H1 (cell line): Measurements from ENCODE around the gene PCDHB3. TPM values are rescaled to one million over a fixed set of nuclear protein-coding genes. Genes with fewer than 3 reads are reported as not detected.

Source experiments
- CTCF ChIA-PET: fragments of 300-600 bp; sonication (Branson Sonifier 250); formaldehyde crosslinking; loops from one replicate; lab custom pipeline; 2021; ENCODE audit not compliant: partially characterized antibody; lab: Charles Lee
- POLR2A ChIA-PET: fragments of 300-600 bp; sonication (Branson Sonifier 250); formaldehyde crosslinking; loops from one replicate; lab custom pipeline; 2021; ENCODE audit warnings: inconsistent platforms; ENCODE audit not compliant: partially characterized antibody; lab: Charles Lee
- DNase-seq, 2 experiments: peaks; one replicate each; pipeline versions ENCODE4 v3.0.0 to v3.0.0-alpha.2; 2010 to 2022; ENCODE audit warnings: low spot score in 2 of 2, low read depth in 1 of 2, mixed read lengths in 1 of 2
- FAIRE-seq: peaks from 2 replicates; lab custom pipeline; 2011; peaks lifted over from hg19 to GRCh38; lab: Jason Lieb, UNC
- H2AFZ ChIP-seq: 2 replicates; pipeline ENCODE4 v1.8.1; 2012; ENCODE audit warnings: low read length, inconsistent platforms
- H2AK5ac ChIP-seq: 2 replicates; pipeline ENCODE4 v1.6.1; 2013; ENCODE audit warnings: low read depth, low read length
- H2BK120ac ChIP-seq: replicated peaks from 2 replicates; pipeline ENCODE3; 2013; ENCODE audit warnings: low read depth, low read length, inconsistent platforms
- H2BK12ac ChIP-seq: 2 replicates; pipeline ENCODE4 v1.6.1; 2013; ENCODE audit warnings: low read depth, low read length
- H2BK15ac ChIP-seq: 2 replicates; pipeline ENCODE4 v1.6.1; 2013; ENCODE audit warnings: low read length
- H2BK20ac ChIP-seq: 2 replicates; pipeline ENCODE4 v1.6.1; 2013; ENCODE audit warnings: low read length
- H2BK5ac ChIP-seq: 2 replicates; pipeline ENCODE4 v1.6.1; 2013; ENCODE audit warnings: low read depth, low read length
- H3K14ac ChIP-seq: 2 replicates; pipeline ENCODE4 v1.6.1; 2013; ENCODE audit warnings: inconsistent platforms; ENCODE audit not compliant: insufficient read length
- H3K18ac ChIP-seq: 2 replicates; pipeline ENCODE4 v1.6.1; 2013; ENCODE audit warnings: low read length; ENCODE audit errors: extremely low read depth
- H3K23ac ChIP-seq: 2 replicates; pipeline ENCODE4 v1.6.1; 2013; ENCODE audit warnings: inconsistent platforms; ENCODE audit not compliant: insufficient read length
- H3K23me2 ChIP-seq: 2 replicates; pipeline ENCODE4 v1.6.1; 2013; ENCODE audit warnings: low read depth, low read length
- H3K27ac ChIP-seq: 2 replicates; pipeline ENCODE4 v1.6.1; 2011; ENCODE audit warnings: low read depth, low read length, inconsistent platforms
- H3K27me3 ChIP-seq, 4 experiments: replicated peaks in 1 of 4; 1 replicate in 1 of 4; 2 replicates in 3 of 4; pipeline versions ENCODE4 v1.6.1 to v1.8.1; 2011 to 2013; ENCODE audit warnings: low read length in 3 of 4, mild to moderate bottlenecking in 3 of 4, inconsistent platforms in 2 of 4, mixed read lengths in 2 of 4, moderate library complexity in 1 of 4; ENCODE audit not compliant: control insufficient read depth in 3 of 4, insufficient read depth in 3 of 4; ENCODE audit errors: extremely low read depth in 1 of 4
- H3K36me3 ChIP-seq, 4 experiments: 2 replicates each; pipeline versions ENCODE4 v1.6.1 to v1.8.1; 2011 to 2013; ENCODE audit warnings: mild to moderate bottlenecking in 4 of 4, low read length in 3 of 4, moderate library complexity in 2 of 4, control low read depth in 1 of 4, inconsistent platforms in 1 of 4; ENCODE audit not compliant: insufficient read depth in 4 of 4, control insufficient read depth in 2 of 4
- H3K4ac ChIP-seq: replicated peaks from 2 replicates; pipeline ENCODE3; 2013; ENCODE audit warnings: low read length, low read depth, mixed read lengths, inconsistent platforms; ENCODE audit not compliant: insufficient read length
- H3K4me1 ChIP-seq, 4 experiments: replicated peaks in 1 of 4; 1 replicate in 1 of 4; 2 replicates in 3 of 4; pipeline versions ENCODE4 v1.6.1 to v1.8.1; 2011 to 2013; ENCODE audit warnings: low read length in 3 of 4, inconsistent platforms in 2 of 4, mixed read lengths in 1 of 4; ENCODE audit not compliant: insufficient read depth in 4 of 4, control insufficient read depth in 3 of 4
- H3K4me2 ChIP-seq, 2 experiments: 2 replicates each; pipeline versions ENCODE4 v1.6.1 to v1.8.1; 2011 to 2013; ENCODE audit warnings: low read depth in 2 of 2, low read length in 2 of 2, control low read depth in 1 of 2, inconsistent platforms in 1 of 2, mild to moderate bottlenecking in 1 of 2; ENCODE audit not compliant: insufficient read depth in 1 of 2
- H3K4me3 ChIP-seq, 4 experiments: fragments of 200-600, 300-600 bp in 1 of 4; sonication (generic), shearing (Covaris generic), sonication (Bioruptor Twin) in 1 of 4; 2 replicates each; pipeline versions ENCODE4 v1.5.1 to v1.8.1; 2011 to 2016; ENCODE audit warnings: low read length in 4 of 4, low read depth in 3 of 4, control low read depth in 2 of 4, inconsistent platforms in 2 of 4, mild to moderate bottlenecking in 2 of 4, mixed read lengths in 1 of 4, moderate library complexity in 1 of 4; ENCODE audit not compliant: insufficient read depth in 2 of 4; ENCODE audit errors: extremely low read depth in 1 of 4
- H3K56ac ChIP-seq: replicated peaks from 2 replicates; pipeline ENCODE3; 2013; ENCODE audit warnings: low read depth, mild to moderate bottlenecking, mixed read lengths, low read length, inconsistent platforms; ENCODE audit not compliant: insufficient read length
- H3K79me1 ChIP-seq: 2 replicates; pipeline ENCODE4 v1.6.1; 2013; ENCODE audit warnings: low read depth, low read length, control low read depth
- H3K79me2 ChIP-seq, 2 experiments: 2 replicates each; pipeline versions ENCODE4 v1.6.1 to v1.8.1; 2012 to 2013; ENCODE audit warnings: low read length in 2 of 2, mild to moderate bottlenecking in 2 of 2, inconsistent platforms in 1 of 2; ENCODE audit not compliant: insufficient read depth in 2 of 2, control insufficient read depth in 1 of 2
- H3K9ac ChIP-seq, 4 experiments: replicated peaks in 1 of 4; 1 replicate in 1 of 4; 2 replicates in 3 of 4; pipeline versions ENCODE4 v1.6.1 to v1.8.1; 2011 to 2013; ENCODE audit warnings: low read depth in 3 of 4, low read length in 3 of 4, control low read depth in 2 of 4, mild to moderate bottlenecking in 2 of 4, moderate library complexity in 2 of 4, inconsistent platforms in 1 of 4; ENCODE audit errors: extremely low read depth in 1 of 4
- H3K9me3 ChIP-seq, 2 experiments: 2 replicates each; pipeline versions ENCODE4 v1.6.1 to v1.8.1; 2012 to 2013; ENCODE audit warnings: mild to moderate bottlenecking in 2 of 2, moderate library complexity in 2 of 2, control low read depth in 1 of 2, inconsistent platforms in 1 of 2, low read depth in 1 of 2, low read length in 1 of 2, mixed read lengths in 1 of 2; ENCODE audit not compliant: insufficient read depth in 2 of 2
- H4K20me1 ChIP-seq, 2 experiments: replicated peaks in 1 of 2; 2 replicates each; pipeline versions ENCODE3 to v1.8.1; 2011 to 2013; ENCODE audit warnings: inconsistent platforms in 2 of 2, low read length in 2 of 2, mild to moderate bottlenecking in 1 of 2; ENCODE audit not compliant: insufficient read depth in 2 of 2, control insufficient read depth in 1 of 2
- H4K5ac ChIP-seq: 2 replicates; pipeline ENCODE4 v1.6.1; 2013; ENCODE audit warnings: low read length, low read depth, mixed read lengths, inconsistent platforms; ENCODE audit not compliant: insufficient read length
- H4K8ac ChIP-seq: 2 replicates; pipeline ENCODE4 v1.8.0; 2013; ENCODE audit warnings: mild to moderate bottlenecking, moderate library complexity, low read length, inconsistent platforms; ENCODE audit not compliant: insufficient read depth; ENCODE audit errors: extremely low read depth
- H4K91ac ChIP-seq: replicated peaks from 2 replicates; pipeline ENCODE3; 2013; ENCODE audit warnings: low read length, mixed read lengths, inconsistent platforms; ENCODE audit not compliant: insufficient read length
- BRCA1 ChIP-seq: IDR thresholded peaks from 2 replicates; pipeline ENCODE4 v1.6.1; 2012; ENCODE audit warnings: low read depth, low read length, improper control_type of control experiment
- KDM4A ChIP-seq: IDR thresholded peaks from one replicate; pipeline ENCODE4 v1.7.1; 2012; ENCODE audit warnings: low read depth, mild to moderate bottlenecking, moderate library complexity, low read length, inconsistent platforms; ENCODE audit not compliant: severe bottlenecking
- POLR2AphosphoS5 ChIP-seq: IDR thresholded peaks from 2 replicates; pipeline ENCODE4 v1.6.1; 2011; ENCODE audit warnings: low read depth, low read length
- SIRT6 ChIP-seq: IDR thresholded peaks from one replicate; pipeline ENCODE4 v1.7.1; 2012; ENCODE audit warnings: low read length, inconsistent platforms
- TEAD4 ChIP-seq: IDR thresholded peaks from 2 replicates; pipeline ENCODE4 v1.6.1; 2012; ENCODE audit warnings: low read depth, low read length, inconsistent platforms, mixed read lengths
- WGBS, 2 experiments: shearing (Covaris generic) in 1 of 2; methylation state at CpG; one replicate each; pipeline versions ENCODE4 v1.1.6 to v1.1.7; 2013 to 2015; ENCODE audit warnings: low lambda C conversion rate in 2 of 2, mixed read lengths in 2 of 2, inconsistent platforms in 1 of 2, low coverage in 1 of 2, missing lambda C conversion rate in 1 of 2; ENCODE audit not compliant: insufficient replicate concordance in 2 of 2, insufficient coverage in 1 of 2, insufficient read length in 1 of 2; ENCODE audit errors: extremely low coverage in 1 of 2, missing lambda C conversion rate in 1 of 2; 5-methylcytosine and 5-hydroxymethylcytosine counted together
- polyA plus RNA-seq, 7 experiments: library from polyadenylated mRNA; depleted of rRNA in 3 of 7; stranded (reverse) in 5 of 7; unstranded in 2 of 7; fragments of >200 nt in 5 of 7; fragments of 200-250 nt in 2 of 7; gene quantifications; 1 replicate in 5 of 7; 2 replicates in 1 of 7; 4 replicates in 1 of 7; pipeline versions ENCODE4 v1.2.1 to v1.2.3, GENCODE V29; 2011 to 2013; ENCODE audit warnings: missing spikeins in 2 of 7, mixed read lengths in 2 of 7
- total RNA-seq: library from RNA; stranded (reverse); fragmentation: NEBNext Ultra II Directional; extraction: Animal tissue kit (Norgen Biotek cat#: 25700); gene quantifications from 2 replicates; pipeline ENCODE4 v1.2.1, GENCODE V29; 2021
- TF ChIP-seq, protein P1 (sequence below), 3 experiments: IDR thresholded peaks; 1 replicate in 2 of 3; 2 replicates in 1 of 3; pipeline versions ENCODE4 v1.5.1 to v1.6.1; 2011; ENCODE audit warnings: low read length in 3 of 3, mild to moderate bottlenecking in 3 of 3, inconsistent platforms in 2 of 3, low read depth in 1 of 3, moderate library complexity in 1 of 3; ENCODE audit not compliant: insufficient read depth in 1 of 3; ENCODE audit errors: control extremely low read depth in 1 of 3

The PCDHB3 gene
- total and polyA plus RNA-seq, 2 of the 8 experiments (the other 6 are each of a cell fraction or from before 2014, with no cell fraction given), result 1.6 to 3.4 TPM

DNA sequence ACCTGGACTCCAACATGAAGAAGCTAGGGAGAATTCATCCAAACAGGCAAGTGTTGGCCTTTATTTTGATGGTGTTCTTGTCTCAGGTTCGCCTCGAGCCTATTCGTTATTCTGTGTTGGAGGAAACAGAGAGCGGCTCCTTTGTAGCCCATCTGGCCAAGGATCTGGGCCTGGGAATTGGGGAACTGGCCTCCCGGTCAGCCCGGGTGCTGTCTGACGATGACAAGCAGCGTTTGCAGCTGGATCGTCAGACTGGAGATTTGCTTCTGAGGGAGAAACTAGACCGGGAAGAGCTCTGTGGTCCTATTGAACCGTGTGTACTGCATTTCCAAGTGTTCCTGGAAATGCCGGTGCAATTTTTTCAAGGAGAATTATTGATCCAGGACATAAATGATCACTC lies 21.7 kb downstream of the PCDHB3 start:
- Histone ChIP-seq H2AK5ac (no peak overlapping the region), H3K79me2 (no peaks in the 10 kb centered on the region), H3K9ac (no peak overlapping the region), H3K4me1 (no peaks in the 10 kb centered on the region), H2BK120ac (no peak overlapping the region), H4K5ac (no peak overlapping the region), H2BK15ac (no peak overlapping the region), H3K36me3 (no peaks in the 10 kb centered on the region), H3K14ac (no peak overlapping the region), H3K23me2 (no peaks in the 10 kb centered on the region), H4K91ac (no peak overlapping the region), H3K18ac (no peak overlapping the region), H3K27me3 (no peaks in the 10 kb centered on the region), H4K20me1 (no peaks in the 10 kb centered on the region), H2BK5ac (no peak overlapping the region), H2AFZ (no peak overlapping the region), H3K27ac (no peak overlapping the region), H3K23ac (no peak overlapping the region), H3K79me1 (no peaks in the 10 kb centered on the region), H4K8ac (no peak overlapping the region), H3K56ac (no peak overlapping the region), H3K4ac (no peak overlapping the region), H2BK20ac (no peak overlapping the region), H2BK12ac (no peak overlapping the region), H3K4me3 (no peak overlapping the region; a peak in 2 of 8 replicates), H3K9me3 (no peaks in the 10 kb centered on the region; a peak in 1 of 4 replicates), H3K4me2 (peak overlapping the region in 1 of 2 experiments; percentile 32; a peak in 1 of 4 replicates)
- ChIA-PET POLR2A (interaction anchor here (1.3 to 2.0 kb wide), 3 partner anchors 14 to 198 kb away, joined by 4 to 11 read pairs (median 4); partner anchors contain the start of genes PCDHB5 and TAF7), CTCF (interaction anchor here (0.7 to 3.3 kb wide), 45 partner anchors 8 to 442 kb away, joined by 3 to 23 read pairs (median 4); partner anchors contain the start of genes PCDHA4, PCDHB10, PCDHB11 and PCDHB13)
- WGBS, 2 experiments, result 96% methylated on average over 12 of the region's 12 CpGs; no CpG with 5 or more reads in 1 of the 2 experiments
- FAIRE-seq, result no peak
- DNase-seq, result no peak
- TF ChIP-seq, protein P1, sequence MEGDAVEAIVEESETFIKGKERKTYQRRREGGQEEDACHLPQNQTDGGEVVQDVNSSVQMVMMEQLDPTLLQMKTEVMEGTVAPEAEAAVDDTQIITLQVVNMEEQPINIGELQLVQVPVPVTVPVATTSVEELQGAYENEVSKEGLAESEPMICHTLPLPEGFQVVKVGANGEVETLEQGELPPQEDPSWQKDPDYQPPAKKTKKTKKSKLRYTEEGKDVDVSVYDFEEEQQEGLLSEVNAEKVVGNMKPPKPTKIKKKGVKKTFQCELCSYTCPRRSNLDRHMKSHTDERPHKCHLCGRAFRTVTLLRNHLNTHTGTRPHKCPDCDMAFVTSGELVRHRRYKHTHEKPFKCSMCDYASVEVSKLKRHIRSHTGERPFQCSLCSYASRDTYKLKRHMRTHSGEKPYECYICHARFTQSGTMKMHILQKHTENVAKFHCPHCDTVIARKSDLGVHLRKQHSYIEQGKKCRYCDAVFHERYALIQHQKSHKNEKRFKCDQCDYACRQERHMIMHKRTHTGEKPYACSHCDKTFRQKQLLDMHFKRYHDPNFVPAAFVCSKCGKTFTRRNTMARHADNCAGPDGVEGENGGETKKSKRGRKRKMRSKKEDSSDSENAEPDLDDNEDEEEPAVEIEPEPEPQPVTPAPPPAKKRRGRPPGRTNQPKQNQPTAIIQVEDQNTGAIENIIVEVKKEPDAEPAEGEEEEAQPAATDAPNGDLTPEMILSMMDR (IDR thresholded peaks at IDR 0.05; ENCODE audit: control extremely low read depth in 1 of 3, insufficient read depth in 1 of 3, low read depth in 1 of 3, low read length in 3 of 3), result no peak
- TF ChIP-seq TEAD4, result no peak
- TF ChIP-seq KDM4A, result no peak
- no peak for TF ChIP-seq SIRT6
- TF ChIP-seq BRCA1, result no peak
- no peak for TF ChIP-seq POLR2AphosphoS5
